ENCODE results near the gene SMC6. TPM values are rescaled to one million over a fixed set of nuclear protein-coding genes. Genes with fewer than 3 reads are reported as not detected.

Gene SMC6
- total and polyA plus RNA-seq, 10 of the 15 experiments (the other 5 are each of a cell fraction or from before 2014, with no cell fraction given): 12.8 to 63.8 (median 38.8) TPM

GRCh38 chr2:17793296-17793695 is 39.7 kb upstream of the SMC6 start:
- no peak overlapping the region for H3K4me2 ChIP-seq (ENCODE audit: control insufficient read depth, insufficient read depth)
- in situ Hi-C loops (cut with MboI) (no loop called here), intact Hi-C loops (cut with micrococcal nuclease; ENCODE audit: unreplicated experiment) (no loop called here)
- CTCF ChIA-PET: interaction anchor here (0.6 to 1.5 kb wide), 7 partner anchors 9 to 122 kb away, joined by 3 to 6 read pairs (median 3); no protein-coding TSS in a partner anchor
- RAD21 ChIA-PET (ENCODE audit: unreplicated experiment): interaction anchor here (1.1 kb wide), 1 partner anchor 11 kb away, joined by 3 read pairs; no protein-coding TSS in a partner anchor
- WGBS (ENCODE audit: insufficient coverage, insufficient replicate concordance, low lambda C conversion rate, missing lambda C conversion rate): 18% methylated on average over 4 of the region's 4 CpGs
- H3K9ac ChIP-seq (ENCODE audit: control insufficient read depth, insufficient read depth, low read length): no peak overlapping the region
- ATAC-seq (no peak; the same call in 2 of the 3 replicates), FAIRE-seq (no peak), DNase-seq (ENCODE audit: low read depth, low spot score) (no peak)
- no peak for TF ChIP-seq HDAC2 (IDR thresholded peaks at IDR 0.05)
- TF ChIP-seq TBL1XR1 (IDR thresholded peaks at IDR 0.05; ENCODE audit: low read depth, low read length): no peak
- TF ChIP-seq CTCF (IDR thresholded peaks at IDR 0.05 in 2 of 3, conservative IDR thresholded peaks at IDR 0.05 in 1 of 3; ENCODE audit: control insufficient read depth in 2 of 3, extremely low read depth in 1 of 3, insufficient read depth in 1 of 3, low read depth in 3 of 3, low read length in 3 of 3): no peak
- no peak for TF ChIP-seq BHLHE40 (IDR thresholded peaks at IDR 0.05; ENCODE audit: borderline replicate concordance in 1 of 2, low read depth in 2 of 2, low read length in 1 of 2)
- TF ChIP-seq MAX (IDR thresholded peaks at IDR 0.05; ENCODE audit: low read depth, low read length): no peak
- no peak for TF ChIP-seq ASH2L (IDR thresholded peaks at IDR 0.05; ENCODE audit: borderline replicate concordance, low read depth)
- no peak for TF ChIP-seq PRDM15 (CRISPR knock-in tag; IDR thresholded peaks at IDR 0.05)
- no peak overlapping the region for H3K27ac ChIP-seq (ENCODE audit: control insufficient read depth, insufficient read depth)
- no peak overlapping the region for H2AFZ ChIP-seq (ENCODE audit: control insufficient read depth, low read depth, low read length)
- H3K9me3 ChIP-seq (replicated peaks; ENCODE audit: control insufficient read depth, insufficient read depth, low read length): no peaks in the 10 kb centered on the region
- H4K20me1 ChIP-seq (ENCODE audit: control insufficient read depth, insufficient read depth): no peaks in the 10 kb centered on the region
- no peaks in the 10 kb centered on the region for H3K27me3 ChIP-seq (replicated peaks in 1 of 2; ENCODE audit: control insufficient read depth in 2 of 2, insufficient read depth in 2 of 2, low read length in 1 of 2)
- SMC1A ChIA-PET (ENCODE audit: uncharacterized antibody, unreplicated experiment): interaction anchor here (0.9 to 4.3 kb wide), 9 partner anchors 9 to 42 kb away, joined by 3 to 21 read pairs (median 5); no protein-coding TSS in a partner anchor
- POLR2A ChIA-PET: interaction anchor here (1.4 to 1.7 kb wide), 2 partner anchors 9 to 13 kb away, joined by 4 read pairs; no protein-coding TSS in a partner anchor
- BruUV-seq (replicated peaks): no TSS peak
- no peaks in the 10 kb centered on the region for H3K4me1 ChIP-seq (ENCODE audit: control insufficient read depth, insufficient read depth, low read length)
- H3K79me2 ChIP-seq (ENCODE audit: control insufficient read depth, insufficient read depth, low read length): no peaks in the 10 kb centered on the region
- no peaks in the 10 kb centered on the region for H3K36me3 ChIP-seq (ENCODE audit: control insufficient read depth in 2 of 2, insufficient read depth in 2 of 2, low read length in 1 of 2)
- H3K4me3 ChIP-seq: no peak overlapping the region
